ENCODE measurements around the gene CFAP73.

- TF ChIP-seq CTCF (IDR thresholded peaks at IDR 0.05 in 4 of 5, conservative IDR thresholded peaks at IDR 0.05 in 1 of 5): no peak
- no peak for TF ChIP-seq POLR2A (IDR thresholded peaks at IDR 0.05)
Observed at GRCh38 chr12:113197518-113198077, 48.1 kb downstream of the CFAP73 start.
